Duodenal mucosa (tissue), 2 donors: ENCODE measurements around the gene CCDC83.
"Not testable (repeated sequence)": the region's sequence is repeated elsewhere in the genome, so short reads cannot be mapped to it uniquely, and the experiment has no call there.

ENCODE experiments used
- H3K27ac ChIP-seq: one replicate; pipeline ENCODE4 v1.7.0; 2013; ENCODE audit warnings: low read depth, low read length
- H3K27me3 ChIP-seq, 2 donors: one replicate each; pipeline ENCODE4 v1.7.0; 2013; ENCODE audit warnings: low read length in 2 of 2, control low read depth in 1 of 2; ENCODE audit not compliant: insufficient read depth in 2 of 2, control insufficient read depth in 1 of 2
- H3K36me3 ChIP-seq, 2 donors: one replicate each; pipeline ENCODE4 v1.7.0; 2013; ENCODE audit warnings: low read length in 2 of 2, control low read depth in 1 of 2; ENCODE audit not compliant: insufficient read depth in 2 of 2, control insufficient read depth in 1 of 2
- H3K4me1 ChIP-seq, 2 donors: one replicate each; pipeline ENCODE4 v1.7.0; 2013; ENCODE audit warnings: low read length in 2 of 2, control low read depth in 1 of 2; ENCODE audit not compliant: insufficient read depth in 2 of 2, control insufficient read depth in 1 of 2
- H3K4me3 ChIP-seq, 2 donors: one replicate each; pipeline ENCODE4 v1.7.0; 2013; ENCODE audit warnings: low read length in 2 of 2, low read depth in 1 of 2
- H3K9ac ChIP-seq, 2 donors: one replicate each; pipeline ENCODE4 v1.7.0; 2013; ENCODE audit warnings: low read length in 2 of 2, low read depth in 1 of 2
- H3K9me3 ChIP-seq, 2 donors: one replicate each; pipeline ENCODE4 v1.7.0; 2013; ENCODE audit warnings: low read length in 2 of 2, control low read depth in 1 of 2; ENCODE audit not compliant: control insufficient read depth in 1 of 2

The CCDC83 gene

DNA sequence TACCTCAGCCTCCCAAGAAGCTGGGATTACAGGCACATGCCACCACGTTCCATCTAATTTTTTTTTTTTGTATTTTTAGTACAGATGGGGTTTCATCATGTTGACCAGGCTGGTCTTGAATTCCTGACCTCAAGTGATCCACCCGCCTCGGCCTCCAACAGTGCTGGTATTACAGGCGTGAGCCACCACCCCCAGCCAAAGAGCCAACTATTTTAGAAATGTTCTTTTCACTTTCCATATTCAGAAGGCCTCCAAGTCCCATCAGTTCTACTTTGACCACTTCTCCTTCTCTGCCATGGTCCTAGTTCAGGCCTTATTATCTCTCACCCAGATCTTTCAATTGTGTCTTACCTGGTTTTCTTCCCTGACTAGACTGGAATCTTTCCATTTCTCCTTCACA lies 48.2 kb downstream of the CCDC83 start:
- Histone ChIP-seq H3K9me3 (no peaks in the 10 kb centered on the region), H3K9ac (no peak overlapping the region), H3K27ac (no peak overlapping the region), H3K27me3 (no peaks in the 10 kb centered on the region), H3K4me1 (no peaks in the 10 kb centered on the region), H3K4me3 (no peak overlapping the region), H3K36me3 (no peaks in the 10 kb centered on the region)

DNA sequence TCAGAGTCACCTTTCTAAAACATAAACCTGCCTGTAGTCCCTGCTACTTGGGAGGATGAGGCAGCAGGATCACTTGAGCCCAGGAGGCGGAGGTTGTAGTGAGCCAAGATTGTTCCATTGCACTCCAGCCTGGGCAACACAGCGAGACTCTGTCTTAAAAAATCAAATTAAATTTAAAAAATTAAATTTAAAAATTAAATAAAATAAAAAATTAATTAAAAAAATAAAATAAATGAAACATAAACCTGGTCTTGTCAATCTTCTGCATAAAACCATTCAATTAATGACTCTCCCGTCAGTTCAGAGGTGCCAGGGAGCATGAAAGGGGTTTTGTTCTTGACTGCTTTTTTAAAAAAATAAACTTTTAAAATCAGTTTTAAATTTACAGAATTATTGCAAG lies 48.6 kb downstream of the CCDC83 start:
- Histone ChIP-seq H3K27ac (no peak overlapping the region), H3K36me3 (no peaks in the 10 kb centered on the region), H3K4me3 (no peak overlapping the region), H3K27me3 (no peaks in the 10 kb centered on the region), H3K4me1 (no peaks in the 10 kb centered on the region), H3K9ac (no peak overlapping the region), H3K9me3 (no peaks in the 10 kb centered on the region)

DNA sequence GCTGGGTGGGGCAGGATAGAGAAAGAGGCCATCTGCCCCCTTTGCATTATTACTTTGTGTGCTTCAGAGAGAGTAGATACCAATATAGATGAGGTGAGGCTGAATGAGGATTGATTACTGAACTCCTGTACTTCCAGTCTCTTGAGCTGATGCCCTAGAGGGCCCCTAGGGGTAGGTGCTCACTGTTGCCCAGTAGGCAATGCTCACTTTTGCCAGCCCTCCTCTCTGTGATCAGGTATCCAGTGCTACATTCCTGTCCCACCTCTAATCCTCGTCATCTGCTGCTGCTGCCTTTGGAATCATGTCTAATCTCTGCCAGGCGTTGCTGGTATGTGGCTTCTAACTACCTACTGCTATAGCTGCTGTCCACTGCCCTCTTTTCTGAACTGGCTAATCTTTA lies 57.2 kb downstream of the CCDC83 start:
- peaks cover 0 to 2% of the 10 kb centered on the region in 2 donors for H3K27me3 ChIP-seq
- H3K9ac ChIP-seq, result no peak overlapping the region
- H3K9me3 ChIP-seq, result no peaks in the 10 kb centered on the region
- H3K4me3 ChIP-seq, result no peak overlapping the region
- no peak overlapping the region for H3K27ac ChIP-seq
- no peaks in the 10 kb centered on the region for H3K36me3 ChIP-seq
- no peaks in the 10 kb centered on the region for H3K4me1 ChIP-seq

DNA sequence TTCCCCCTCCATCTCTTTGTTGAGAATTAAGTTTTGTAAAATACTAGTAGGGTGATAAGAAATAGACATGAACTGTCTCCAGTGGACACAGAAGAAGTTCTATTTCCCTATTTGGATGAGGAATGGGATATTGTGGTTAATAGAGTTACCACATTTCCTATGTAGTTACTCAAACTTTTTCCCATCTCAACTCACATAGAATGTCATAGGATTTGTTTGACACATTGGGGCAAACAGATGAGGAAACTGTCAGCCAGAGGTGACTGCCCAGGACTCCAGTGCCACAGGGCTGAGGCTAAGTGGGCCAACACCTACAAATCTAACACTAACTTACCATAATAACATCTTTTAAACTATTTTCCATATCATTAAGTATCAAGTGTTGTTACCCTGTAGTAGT lies 58.3 kb downstream of the CCDC83 start:
- no peaks in the 10 kb centered on the region for H3K9me3 ChIP-seq
- H3K4me3 ChIP-seq, result no peak overlapping the region
- no peak overlapping the region for H3K27ac ChIP-seq
- H3K4me1 ChIP-seq, result no peaks in the 10 kb centered on the region
- no peak overlapping the region for H3K9ac ChIP-seq
- no peaks in the 10 kb centered on the region for H3K36me3 ChIP-seq
- peaks cover 0 to 2% of the 10 kb centered on the region in 2 donors for H3K27me3 ChIP-seq

DNA sequence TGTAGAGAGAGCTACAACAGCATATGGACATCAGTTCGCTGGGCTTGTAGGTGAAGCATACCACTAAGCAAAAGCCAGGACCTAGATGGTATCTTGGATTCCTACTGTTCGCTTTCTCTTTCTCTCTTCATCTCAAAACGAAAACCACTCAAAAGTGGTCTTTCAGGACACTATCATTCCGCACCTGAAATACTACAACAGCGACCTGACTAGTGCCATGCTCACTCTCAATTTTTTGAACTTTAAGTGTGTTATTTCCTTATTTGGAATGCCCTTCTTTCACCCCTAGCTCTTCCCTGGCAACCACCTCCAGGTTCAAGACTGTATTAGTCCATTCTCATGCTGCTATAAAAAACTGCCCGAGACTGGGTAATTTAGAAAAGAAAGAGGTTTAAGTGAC lies 59.2 kb downstream of the CCDC83 start:
- no peak overlapping the region for H3K9ac ChIP-seq
- no peaks in the 10 kb centered on the region for H3K36me3 ChIP-seq
- no peak overlapping the region for H3K27ac ChIP-seq
- H3K4me3 ChIP-seq, result no peak overlapping the region
- H3K4me1 ChIP-seq, result no peaks in the 10 kb centered on the region
- H3K27me3 ChIP-seq, result peaks cover 0 to 2% of the 10 kb centered on the region in 2 donors
- no peaks in the 10 kb centered on the region for H3K9me3 ChIP-seq

DNA sequence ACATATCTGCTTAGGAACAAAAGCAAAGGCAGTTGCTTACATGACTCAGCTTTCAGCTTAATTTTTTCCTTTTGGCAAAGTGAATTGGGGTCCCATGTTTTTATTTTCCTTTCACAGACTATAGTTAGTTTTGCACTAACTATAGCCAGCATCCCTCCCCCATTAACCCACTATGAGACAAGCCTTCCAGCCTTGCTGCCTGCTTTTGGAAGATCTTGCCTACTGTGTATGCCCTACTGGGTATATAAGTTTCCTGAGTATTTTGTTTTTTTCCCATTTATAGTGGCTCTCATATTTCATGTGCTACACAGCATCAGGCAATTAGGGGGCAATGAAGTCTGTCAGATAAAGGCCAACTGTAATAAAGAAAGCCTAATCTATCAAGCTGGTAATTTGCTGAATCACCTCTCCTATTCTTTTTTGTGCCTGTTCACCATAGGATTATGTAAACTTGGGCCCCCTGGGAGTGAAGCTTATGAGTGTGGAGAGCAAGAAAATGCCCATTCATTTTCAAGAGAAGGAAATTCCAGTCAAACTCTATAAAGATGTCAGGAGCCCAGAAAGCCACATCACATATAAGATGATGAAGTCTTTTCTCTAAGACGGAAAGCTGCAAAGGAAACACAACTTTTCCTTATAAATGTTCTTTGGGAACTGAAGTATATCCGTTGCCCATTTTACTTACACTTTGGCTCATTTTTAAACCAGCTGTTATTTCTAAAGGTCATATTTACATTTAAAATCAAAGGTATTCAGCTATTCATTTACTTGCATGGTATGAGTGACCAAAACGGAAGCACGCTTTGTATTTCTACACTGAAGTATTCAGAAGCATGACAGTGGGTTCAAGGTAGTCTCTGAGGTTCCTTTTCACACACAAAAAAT lies 64.0 kb downstream of the CCDC83 start:
- no peak overlapping the region for H3K27ac ChIP-seq
- H3K9me3 ChIP-seq, result no peaks in the 10 kb centered on the region
- no peaks in the 10 kb centered on the region for H3K4me1 ChIP-seq
- H3K36me3 ChIP-seq, result no peaks in the 10 kb centered on the region
- no peak overlapping the region for H3K9ac ChIP-seq
- no peaks in the 10 kb centered on the region for H3K27me3 ChIP-seq
- H3K4me3 ChIP-seq, result no peak overlapping the region

DNA sequence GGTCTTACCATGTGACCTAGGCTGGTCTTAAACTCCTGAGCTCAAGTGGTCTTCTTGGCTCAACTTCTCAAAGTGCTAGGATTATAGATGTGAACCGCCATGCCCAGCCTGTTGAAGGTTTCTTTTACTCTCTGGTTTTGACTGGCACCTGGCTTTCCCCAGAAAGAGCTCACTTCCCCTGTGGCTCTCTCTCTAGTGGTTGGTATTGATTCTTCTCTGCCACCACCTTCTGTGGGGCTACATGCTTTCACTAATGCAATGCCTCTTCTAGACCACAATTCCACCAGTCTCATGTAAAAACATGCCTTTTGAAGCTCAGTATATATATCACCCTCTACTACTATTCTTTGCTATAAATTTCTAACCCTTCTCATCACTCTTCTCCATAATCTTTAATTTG lies 67.2 kb downstream of the CCDC83 start:
- H3K27me3 ChIP-seq, result no peaks in the 10 kb centered on the region
- no peak overlapping the region for H3K9ac ChIP-seq
- no peaks in the 10 kb centered on the region for H3K9me3 ChIP-seq
- no peaks in the 10 kb centered on the region for H3K4me1 ChIP-seq
- H3K36me3 ChIP-seq, result no peaks in the 10 kb centered on the region
- H3K4me3 ChIP-seq, result no peak overlapping the region
- no peak overlapping the region for H3K27ac ChIP-seq

DNA sequence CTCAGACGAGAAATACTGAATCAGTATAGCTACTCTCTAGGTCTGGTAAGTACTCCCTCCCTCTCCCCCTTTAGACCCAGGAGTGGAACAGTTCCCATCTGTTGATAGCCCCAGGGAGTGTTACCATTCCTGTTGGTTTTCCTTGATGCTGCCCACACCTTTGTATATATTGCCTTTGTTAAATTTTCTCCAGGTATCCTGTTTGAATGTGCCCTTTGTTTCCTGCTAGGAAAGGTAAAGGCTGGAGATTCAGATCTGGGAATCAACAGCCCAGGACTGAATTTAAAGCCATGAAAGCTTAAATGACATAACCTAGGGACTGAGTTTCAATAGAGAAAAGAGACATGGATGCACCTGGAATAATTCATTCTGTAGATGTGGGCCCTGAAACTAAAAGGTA lies 68.3 kb downstream of the CCDC83 start:
- H3K4me1 ChIP-seq, result no peaks in the 10 kb centered on the region
- H3K27me3 ChIP-seq, result no peaks in the 10 kb centered on the region
- H3K9ac ChIP-seq, result no peak overlapping the region
- no peaks in the 10 kb centered on the region for H3K9me3 ChIP-seq
- H3K27ac ChIP-seq, result no peak overlapping the region
- no peak overlapping the region for H3K4me3 ChIP-seq
- no peaks in the 10 kb centered on the region for H3K36me3 ChIP-seq

DNA sequence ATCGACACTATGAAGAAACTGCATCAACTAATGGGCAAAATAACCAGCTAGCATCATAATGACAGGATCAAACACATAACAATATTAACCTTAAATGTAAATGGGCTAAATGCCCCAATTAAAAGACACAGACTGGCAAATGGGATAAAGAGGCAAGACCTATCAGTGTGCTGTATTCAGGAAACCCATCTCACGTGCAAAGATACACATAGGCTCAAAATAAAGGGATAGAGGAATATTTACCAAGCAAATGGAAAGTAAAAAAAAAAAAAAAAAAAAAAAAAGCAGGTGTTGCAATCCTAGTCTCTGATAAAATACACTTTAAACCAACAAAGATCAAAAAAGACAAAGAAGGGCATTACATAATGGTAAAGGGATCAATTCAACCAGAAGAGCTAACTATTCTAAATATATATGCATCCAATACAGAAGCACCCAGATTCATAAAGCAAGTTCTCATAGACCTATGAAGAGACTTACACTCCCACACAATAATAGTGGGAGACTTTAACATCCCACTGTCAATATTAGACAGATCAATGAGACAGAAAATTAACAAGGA lies 71.6 kb downstream of the CCDC83 start:
- not testable (repeated sequence) for H3K9me3 ChIP-seq, H3K27ac ChIP-seq, H3K27me3 ChIP-seq, H3K4me3 ChIP-seq, H3K4me1 ChIP-seq, H3K9ac ChIP-seq, H3K36me3 ChIP-seq

DNA sequence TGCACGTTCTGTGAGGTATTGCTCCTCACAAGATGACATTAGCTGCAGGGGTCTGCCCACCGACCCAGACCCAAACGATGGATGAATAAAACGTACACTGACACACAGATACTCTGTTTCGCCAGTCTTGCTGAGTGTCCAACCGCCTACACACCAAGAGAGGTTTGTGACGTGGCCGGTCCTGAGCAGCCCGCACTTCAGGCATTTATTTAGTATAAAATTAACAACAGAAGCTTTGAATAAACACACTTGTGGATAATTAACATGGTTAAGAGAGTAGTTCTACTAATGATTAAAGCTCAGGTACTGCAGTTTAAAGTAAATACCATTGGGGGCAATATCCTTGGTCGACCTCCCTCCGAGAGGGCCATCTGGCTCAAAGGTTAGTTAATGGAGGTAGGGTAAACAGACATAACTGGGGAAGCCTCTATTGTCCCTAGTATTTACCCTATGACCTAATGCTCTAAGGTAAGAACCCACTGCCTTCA lies 75.7 kb downstream of the CCDC83 start:
- H3K9me3 ChIP-seq, result no peaks in the 10 kb centered on the region
- H3K27ac ChIP-seq, result no peak overlapping the region
- H3K27me3 ChIP-seq, result no peaks in the 10 kb centered on the region
- no peak overlapping the region for H3K4me3 ChIP-seq
- no peak overlapping the region for H3K9ac ChIP-seq
- H3K4me1 ChIP-seq, result no peaks in the 10 kb centered on the region
- H3K36me3 ChIP-seq, result no peaks in the 10 kb centered on the region
